22Rv1 (cell line): ENCODE results near the gene PDSS1.

Experiments
- CTCF ChIP-seq: fragments of 450-650 bp; IDR thresholded peaks from 2 replicates; pipeline ENCODE4 v1.5.1; 2017; ENCODE audit warnings: mild to moderate bottlenecking
- ZFX ChIP-seq: fragments of 450-650 bp; IDR thresholded peaks from 2 replicates; pipeline ENCODE4 v1.6.1; 2017; ENCODE audit warnings: antibody characterized with exemption, borderline replicate concordance

- TF ChIP-seq CTCF (no peak), ZFX (no peak)
These were observed 24.1 kb downstream of the PDSS1 start for GRCh38 chr10:26721561-26721960.
